CD4-positive, CD25-positive, alpha-beta regulatory T cell (primary cell): ENCODE data around the gene TTC8. TPM values are rescaled to one million over a fixed set of nuclear protein-coding genes. Genes with fewer than 3 reads are reported as not detected.

ENCODE experiments used
- ATAC-seq, 2 donors: fragments of 150-1000 bp; cut with Tn5 transposase; one replicate each; pipeline ENCODE4 v1.10.0; 2021; ENCODE audit warnings: low read depth in 2 of 2, moderate number of reproducible peaks in 2 of 2, moderate library complexity in 1 of 2
- DNase-seq, 3 donors: peaks; one replicate each; pipeline versions ENCODE4 v3.0.0 to v3.0.0-alpha.2; 2012 to 2022; ENCODE audit warnings: mixed read lengths in 1 of 3
- H3K27ac ChIP-seq: one replicate; pipeline ENCODE4 v1.7.0; 2013; ENCODE audit warnings: mild to moderate bottlenecking, low read length; ENCODE audit not compliant: insufficient read depth, poor library complexity, severe bottlenecking
- H3K27me3 ChIP-seq: one replicate; pipeline ENCODE4 v1.7.0; 2013; ENCODE audit warnings: low read length; ENCODE audit not compliant: control insufficient read depth, insufficient read depth
- H3K36me3 ChIP-seq: one replicate; pipeline ENCODE4 v1.7.0; 2013; ENCODE audit warnings: mild to moderate bottlenecking, low read length, moderate library complexity; ENCODE audit not compliant: control insufficient read depth, insufficient read depth
- H3K4me1 ChIP-seq: 2 replicates; pipeline ENCODE4 v1.7.0; 2013; ENCODE audit warnings: mild to moderate bottlenecking, low read length; ENCODE audit not compliant: insufficient read depth, control insufficient read depth, poor library complexity, severe bottlenecking
- H3K4me3 ChIP-seq: one replicate; pipeline ENCODE4 v1.7.0; 2013; ENCODE audit warnings: low read depth, mild to moderate bottlenecking, low read length, moderate library complexity
- H3K9me3 ChIP-seq, 2 experiments: 1 replicate in 1 of 2; 2 replicates in 1 of 2; pipeline ENCODE4 v1.7.0; 2013; ENCODE audit warnings: low read length in 2 of 2, mild to moderate bottlenecking in 1 of 2, moderate library complexity in 1 of 2; ENCODE audit not compliant: control insufficient read depth in 2 of 2
- H3K27ac Mint-ChIP-seq, 3 donors: one replicate each; pipeline ENCODE4 v1.8.0; 2020 to 2022; ENCODE audit warnings: mild to moderate bottlenecking in 3 of 3, mixed read lengths in 3 of 3, moderate library complexity in 2 of 3
- H3K27me3 Mint-ChIP-seq: one replicate; pipeline ENCODE4 v1.8.0; 2022; ENCODE audit warnings: mild to moderate bottlenecking, mixed read lengths
- H3K36me3 Mint-ChIP-seq: one replicate; pipeline ENCODE4 v1.8.0; 2020; ENCODE audit warnings: mixed read lengths
- H3K4me1 Mint-ChIP-seq, 4 donors: one replicate each; pipeline ENCODE4 v1.8.0; 2020 to 2022; ENCODE audit warnings: mixed read lengths in 4 of 4, mild to moderate bottlenecking in 1 of 4
- H3K4me3 Mint-ChIP-seq, 4 donors: one replicate each; pipeline ENCODE4 v1.8.0; 2020 to 2022; ENCODE audit warnings: mild to moderate bottlenecking in 4 of 4, mixed read lengths in 4 of 4, moderate library complexity in 3 of 4
- H3K9me3 Mint-ChIP-seq, 7 donors: one replicate each; pipeline ENCODE4 v1.8.0; 2020 to 2022; ENCODE audit warnings: mixed read lengths in 7 of 7, mild to moderate bottlenecking in 3 of 7, moderate library complexity in 2 of 7
- polyA plus RNA-seq, 4 donors: library from polyadenylated mRNA; unstranded; fragments of 300-500 nt; fragmentation: Illumina TruSeq; gene quantifications; one replicate each; pipeline ENCODE4 v1.2.3, GENCODE V29; 2021
- total RNA-seq: library from RNA; stranded (reverse); gene quantifications from one replicate; pipeline ENCODE4 v1.2.3, GENCODE V29; 2022

Gene TTC8
- total and polyA plus RNA-seq, 5 donors from 2014 or later, result 0.63 to 2.0 (median 0.79) TPM; not detected in 1

- no peaks in the 10 kb centered on the region for H3K36me3 ChIP-seq
- no peaks in the 10 kb centered on the region for H3K36me3 Mint-ChIP-seq
- H3K4me3 ChIP-seq, result no peak overlapping the region
- no peaks in the 10 kb centered on the region for H3K9me3 ChIP-seq
- no peak for ATAC-seq
- DNase-seq, result no peak
- H3K27me3 ChIP-seq, result peaks cover 7% of the 10 kb centered on the region
- peaks cover 0 to 5% (median 0%) of the 10 kb centered on the region in 7 donors for H3K9me3 Mint-ChIP-seq
- no peaks in the 10 kb centered on the region for H3K4me1 Mint-ChIP-seq
- no peak overlapping the region for H3K4me3 Mint-ChIP-seq
- H3K27ac Mint-ChIP-seq, result no peak overlapping the region
- no peaks in the 10 kb centered on the region for H3K4me1 ChIP-seq
- no peak overlapping the region for H3K27ac ChIP-seq
- peaks cover 4% of the 10 kb centered on the region for H3K27me3 Mint-ChIP-seq
These were observed 90.5 kb downstream of the TTC8 start for GRCh38 chr14:88914956-88915355.

GRCh38 chr14:88919502-88919901 is 95.1 kb downstream of the TTC8 start:
- H3K4me3 ChIP-seq, result no peak overlapping the region
- DNase-seq (no peak), ATAC-seq (no peak)
- H3K36me3 Mint-ChIP-seq, result no peaks in the 10 kb centered on the region
- H3K27me3 Mint-ChIP-seq, result peaks cover 20% of the 10 kb centered on the region
- H3K9me3 Mint-ChIP-seq, result peaks cover 0 to 6% (median 0%) of the 10 kb centered on the region in 7 donors
- no peaks in the 10 kb centered on the region for H3K9me3 ChIP-seq
- no peaks in the 10 kb centered on the region for H3K36me3 ChIP-seq
- no peaks in the 10 kb centered on the region for H3K4me1 Mint-ChIP-seq
- H3K4me3 Mint-ChIP-seq, result no peak overlapping the region
- peaks cover 3% of the 10 kb centered on the region for H3K27me3 ChIP-seq
- no peak overlapping the region for H3K27ac ChIP-seq
- H3K4me1 ChIP-seq, result no peaks in the 10 kb centered on the region
- no peak overlapping the region for H3K27ac Mint-ChIP-seq

Other genes starting within 250 kb of the TTC8 start
- 0.69 TPM for gene EML5, start 31.7 kb upstream of the TTC8 start, total RNA-seq
- gene EML5, start 31.7 kb upstream of the TTC8 start, polyA plus RNA-seq, result under 1 TPM in 3 of 4 donors, not detected in 1; 0.11 to 0.34 (median 0.15) TPM